ENCODE measurements around the gene NDUFB3.
"Not testable (repeated sequence)": the region's sequence is repeated elsewhere in the genome, so short reads cannot be mapped to it uniquely, and the experiment has no call there.

Gene NDUFB3

DNA sequence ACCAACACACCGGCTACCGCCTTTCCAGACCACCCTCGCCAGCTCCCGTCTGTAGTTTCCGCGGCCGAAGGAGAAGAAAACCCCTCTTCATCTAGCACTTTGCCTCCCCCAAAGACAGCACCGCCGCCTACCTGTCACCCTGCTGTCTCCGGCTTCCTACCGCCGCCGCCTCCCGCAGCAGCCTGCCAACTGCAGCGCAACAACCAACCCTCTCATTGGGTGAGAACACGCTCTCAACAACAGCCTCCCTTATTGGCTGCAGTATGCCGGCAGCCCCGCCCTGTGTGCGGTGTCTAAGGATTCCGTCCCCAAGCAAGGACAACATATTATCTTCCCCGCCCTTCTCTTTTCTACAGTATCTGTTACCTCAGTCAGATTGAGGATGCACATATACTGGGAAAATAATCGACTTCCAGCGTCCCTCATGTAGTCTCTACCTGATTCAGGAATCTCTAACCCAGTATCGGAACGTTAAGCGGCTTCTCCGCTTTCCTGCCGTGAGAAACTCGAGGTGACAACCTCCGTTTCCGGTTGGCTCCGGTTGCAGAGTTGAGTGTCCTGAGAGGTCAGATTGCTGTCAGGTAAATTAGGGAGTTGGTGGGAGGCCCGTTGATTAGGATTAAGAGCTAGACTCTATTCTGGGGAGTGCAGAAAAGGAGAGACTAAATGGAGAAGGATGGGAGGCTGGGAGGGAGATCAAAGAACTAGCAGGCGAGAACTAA is at the start of gene NDUFB3, which contains the start of gene HYCC2:
Gene NDUFB3, plus strand, starts transcription at position 523 of the 722 bp plus-strand sequence. CDS start 6,882 bp downstream, outside the sequence.
Gene HYCC2, minus strand, starts transcription at position 193 of the 722 bp plus-strand sequence. CDS start 47,662 bp downstream, outside the sequence.
- POLR2A ChIA-PET = no interaction called here
- CTCF ChIA-PET = interaction anchor here (0.7 to 8.7 kb wide), 8 partner anchors 9 to 167 kb away, joined by 3 to 126 read pairs (median 5); partner anchors contain the start of gene ORC2
- TF ChIP-seq, protein P1, sequence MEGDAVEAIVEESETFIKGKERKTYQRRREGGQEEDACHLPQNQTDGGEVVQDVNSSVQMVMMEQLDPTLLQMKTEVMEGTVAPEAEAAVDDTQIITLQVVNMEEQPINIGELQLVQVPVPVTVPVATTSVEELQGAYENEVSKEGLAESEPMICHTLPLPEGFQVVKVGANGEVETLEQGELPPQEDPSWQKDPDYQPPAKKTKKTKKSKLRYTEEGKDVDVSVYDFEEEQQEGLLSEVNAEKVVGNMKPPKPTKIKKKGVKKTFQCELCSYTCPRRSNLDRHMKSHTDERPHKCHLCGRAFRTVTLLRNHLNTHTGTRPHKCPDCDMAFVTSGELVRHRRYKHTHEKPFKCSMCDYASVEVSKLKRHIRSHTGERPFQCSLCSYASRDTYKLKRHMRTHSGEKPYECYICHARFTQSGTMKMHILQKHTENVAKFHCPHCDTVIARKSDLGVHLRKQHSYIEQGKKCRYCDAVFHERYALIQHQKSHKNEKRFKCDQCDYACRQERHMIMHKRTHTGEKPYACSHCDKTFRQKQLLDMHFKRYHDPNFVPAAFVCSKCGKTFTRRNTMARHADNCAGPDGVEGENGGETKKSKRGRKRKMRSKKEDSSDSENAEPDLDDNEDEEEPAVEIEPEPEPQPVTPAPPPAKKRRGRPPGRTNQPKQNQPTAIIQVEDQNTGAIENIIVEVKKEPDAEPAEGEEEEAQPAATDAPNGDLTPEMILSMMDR (IDR thresholded peaks at IDR 0.05; ENCODE audit: control extremely low read depth, extremely low read depth, low read depth, missing control alignments) = peak; percentile 38
- peak; percentile 96 for DNase-seq (ENCODE audit: extremely low spot score)

DNA sequence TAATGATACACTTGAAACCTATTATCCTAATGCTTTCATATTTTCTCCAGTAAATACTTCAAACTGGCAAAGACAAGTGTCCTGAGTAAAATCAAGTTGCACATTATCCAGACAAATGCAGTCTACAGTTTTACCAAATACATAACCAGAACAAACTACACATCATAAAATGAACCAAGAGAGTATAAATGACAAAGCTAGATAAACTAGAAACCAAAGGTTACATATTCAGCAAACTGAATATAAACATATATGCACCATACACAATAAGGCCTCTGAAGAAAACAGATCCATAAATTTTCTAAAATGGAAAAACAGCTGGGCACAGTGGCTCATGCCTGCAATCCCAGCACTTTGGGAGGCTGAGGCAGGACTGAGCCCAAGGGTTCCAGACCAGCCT is 47.3 kb upstream of the NDUFB3 start:
- TF ChIP-seq, protein P1 (IDR thresholded peaks at IDR 0.05; ENCODE audit: control extremely low read depth, extremely low read depth, low read depth, missing control alignments) = no peak
- ChIA-PET CTCF (interaction anchor here (1.5 to 2.3 kb wide), 2 partner anchors 9 to 45 kb away, joined by 4 to 10 read pairs; no protein-coding TSS in a partner anchor), POLR2A (no interaction called here)
- no peak for DNase-seq (ENCODE audit: extremely low spot score)

- CTCF ChIA-PET; DNase-seq (ENCODE audit: extremely low spot score); POLR2A ChIA-PET: not testable (repeated sequence)
These were observed 37.4 kb upstream of the NDUFB3 start for GRCh38 chr2:201034355-201034754.

GRCh38 chr2:201038361-201038760 is 33.4 kb upstream of the NDUFB3 start:
- DNase-seq (ENCODE audit: extremely low spot score); POLR2A ChIA-PET: not testable (repeated sequence)
- CTCF ChIA-PET = interaction anchor here (1.8 kb wide), 1 partner anchor 31 kb away, joined by 3 read pairs; no protein-coding TSS in a partner anchor

DNA sequence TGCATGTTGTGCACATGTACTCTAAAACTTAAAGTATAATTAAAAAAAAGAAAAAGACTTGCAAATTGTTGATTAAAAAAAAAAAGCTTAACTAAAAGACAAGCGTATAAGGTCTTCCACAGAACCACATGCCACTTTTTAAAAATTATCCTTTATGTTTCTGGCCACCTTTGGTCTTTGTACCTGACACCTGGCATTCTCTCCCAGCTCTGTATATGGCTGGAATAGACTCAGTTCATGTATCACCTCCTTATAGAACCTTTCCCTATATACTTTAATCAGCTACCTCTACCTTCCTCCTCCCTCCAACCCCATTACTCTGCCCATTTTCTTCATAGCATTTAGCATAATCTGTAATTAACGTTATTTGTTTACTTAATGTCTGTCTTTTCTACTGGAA is 32.9 kb upstream of the NDUFB3 start:
- ChIA-PET POLR2A (no interaction called here), CTCF (interaction anchor here (1.8 kb wide), 1 partner anchor 32 kb away, joined by 3 read pairs; no protein-coding TSS in a partner anchor)
- TF ChIP-seq, protein P1 (IDR thresholded peaks at IDR 0.05; ENCODE audit: control extremely low read depth, extremely low read depth, low read depth, missing control alignments) = no peak
- no peak for DNase-seq (ENCODE audit: extremely low spot score)

GRCh38 chr2:201040867-201041628 is 30.8 kb upstream of the NDUFB3 start:
- POLR2A ChIA-PET = no interaction called here
- CTCF ChIA-PET = interaction anchor here (1.0 to 2.2 kb wide), 2 partner anchors 13 to 28 kb away, joined by 4 to 6 read pairs; no protein-coding TSS in a partner anchor

GRCh38 chr2:201042451-201042850 is 29.4 kb upstream of the NDUFB3 start:
- POLR2A ChIA-PET; DNase-seq (ENCODE audit: extremely low spot score): not testable (repeated sequence)
- CTCF ChIA-PET = interaction anchor here (2.2 kb wide), 1 partner anchor 11 kb away, joined by 6 read pairs; no protein-coding TSS in a partner anchor

More at GRCh38 chr2:201040867-201041628, 30.8 kb upstream of the NDUFB3 start:
- TF ChIP-seq, protein P1 (IDR thresholded peaks at IDR 0.05; ENCODE audit: control extremely low read depth, extremely low read depth, low read depth, missing control alignments) = no peak
- no peak for DNase-seq (ENCODE audit: extremely low spot score)

DNA sequence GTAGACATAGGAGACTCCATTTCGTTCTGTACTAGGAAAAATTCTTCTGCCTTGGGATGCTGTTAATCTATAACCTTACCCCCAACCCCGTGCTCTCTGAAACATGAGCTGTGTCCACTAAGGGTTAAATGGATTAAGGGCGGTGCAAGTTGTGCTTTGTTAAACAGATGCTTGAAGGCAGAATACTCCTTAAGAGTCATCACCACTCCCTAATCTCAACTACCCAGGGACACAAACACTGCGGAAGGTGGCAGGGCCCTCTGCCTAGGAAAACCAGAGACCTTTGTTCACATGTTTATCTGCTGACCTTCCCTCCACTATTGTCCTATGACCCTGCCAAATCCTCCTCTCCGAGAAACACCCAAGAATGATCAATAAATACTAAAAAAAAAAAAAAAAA is 28.8 kb upstream of the NDUFB3 start:
- POLR2A ChIA-PET; DNase-seq (ENCODE audit: extremely low spot score): not testable (repeated sequence)
- CTCF ChIA-PET = interaction anchor here (1.7 to 2.1 kb wide), 2 partner anchors 23 to 26 kb away, joined by 5 to 7 read pairs; no protein-coding TSS in a partner anchor
